ENCODE data around the gene RMND1. TPM values are rescaled to one million over a fixed set of nuclear protein-coding genes. Genes with fewer than 3 reads are reported as not detected.
"Not testable (repeated sequence)": the region's sequence is repeated elsewhere in the genome, so short reads cannot be mapped to it uniquely, and the experiment has no call there.

RMND1 gene
- polyA plus RNA-seq, 3 donors, result 43.9 to 49.1 (median 48.3) TPM

GRCh38 chr6:151389618-151390275, 62.2 kb downstream of the RMND1 start:
- DNase-seq, result peak; percentile 62

- no peak for DNase-seq
Measured at GRCh38 chr6:151388997-151389617, 62.8 kb downstream of the RMND1 start.

- DNase-seq, result no peak
Measured at GRCh38 chr6:151388236-151388635, 63.7 kb downstream of the RMND1 start.

GRCh38 chr6:151387175-151387970, 64.6 kb downstream of the RMND1 start:
- DNase-seq, result no peak

GRCh38 chr6:151385177-151385576, 66.7 kb downstream of the RMND1 start:
- no peak for DNase-seq

GRCh38 chr6:151384151-151384550, 67.8 kb downstream of the RMND1 start:
- DNase-seq, result no peak

GRCh38 chr6:151382631-151383030, 69.3 kb downstream of the RMND1 start:
- not testable (repeated sequence) for DNase-seq

- DNase-seq, result no peak
Measured at GRCh38 chr6:151381722-151382121, 70.2 kb downstream of the RMND1 start.

GRCh38 chr6:151380848-151381205, 71.1 kb downstream of the RMND1 start:
- DNase-seq, result no peak

- no peak for DNase-seq
Measured at GRCh38 chr6:151379933-151380847, 71.7 kb downstream of the RMND1 start.

GRCh38 chr6:151377095-151377494, 74.8 kb downstream of the RMND1 start:
- no peak for DNase-seq

GRCh38 chr6:151376440-151376839, 75.5 kb downstream of the RMND1 start:
- no peak for DNase-seq

- no peak for DNase-seq
Measured at GRCh38 chr6:151375833-151376232, 76.1 kb downstream of the RMND1 start.

GRCh38 chr6:151374036-151374683, 77.8 kb downstream of the RMND1 start:
- no peak for DNase-seq

GRCh38 chr6:151372164-151372563, 79.8 kb downstream of the RMND1 start:
- no peak for DNase-seq

- DNase-seq, result no peak
Measured at GRCh38 chr6:151370509-151371078, 81.3 kb downstream of the RMND1 start.

- no peak for DNase-seq
Measured at GRCh38 chr6:151365233-151365632, 86.7 kb downstream of the RMND1 start.

GRCh38 chr6:151359486-151359885, 92.4 kb downstream of the RMND1 start:
- no peak for DNase-seq

GRCh38 chr6:151358475-151358874, 93.5 kb downstream of the RMND1 start:
- no peak for DNase-seq

- no peak for DNase-seq
Measured at GRCh38 chr6:151357758-151358436, 94.0 kb downstream of the RMND1 start.

Measured in renal pelvis (tissue), 4 donors.